Activated T-cell treated with anti-CD3 and anti-CD28 coated beads, Interleukin-2, amount 50 U/mL, for 4 hours (primary cell): ENCODE measurements around the gene AK8. TPM values are rescaled to one million over a fixed set of nuclear protein-coding genes. Genes with fewer than 3 reads are reported as not detected.

ENCODE experiments used
- ATAC-seq, 2 donors: fragments of 200-7000 bp; cut with Tn5 transposase; one replicate each; pipeline ENCODE4 v1.10.0; 2021
- DNase-seq: peaks from one replicate; pipeline ENCODE4 v3.0.0-alpha.2; 2020
- H3K27me3 Mint-ChIP-seq: one replicate; pipeline ENCODE4 v1.8.0; 2021; ENCODE audit warnings: low read depth, mixed read lengths
- H3K36me3 Mint-ChIP-seq: one replicate; pipeline ENCODE4 v1.8.0; 2022; ENCODE audit warnings: mixed read lengths; ENCODE audit not compliant: insufficient read depth
- H3K4me1 Mint-ChIP-seq: one replicate; pipeline ENCODE4 v1.8.0; 2021; ENCODE audit warnings: low read depth, mixed read lengths
- H3K4me3 Mint-ChIP-seq: one replicate; pipeline ENCODE4 v1.8.0; 2021; ENCODE audit warnings: mild to moderate bottlenecking, moderate library complexity, mixed read lengths
- H3K9me3 Mint-ChIP-seq: one replicate; pipeline ENCODE4 v1.8.0; 2021; ENCODE audit warnings: mixed read lengths
- total RNA-seq, 3 donors: library from RNA; stranded (reverse); gene quantifications; one replicate each; pipeline ENCODE4 v1.2.1, GENCODE V29; 2021

Gene AK8
- total RNA-seq, 3 donors from 2014 or later, result not detected

- Mint-ChIP-seq H3K4me1 (no peaks in the 10 kb centered on the region), H3K9me3 (no peaks in the 10 kb centered on the region), H3K27me3 (peaks cover 19% of the 10 kb centered on the region), H3K4me3 (no peak overlapping the region), H3K36me3 (no peaks in the 10 kb centered on the region)
- ATAC-seq (no peak), DNase-seq (no peak)
These were observed 121.1 kb downstream of the AK8 start for GRCh38 chr9:132757016-132757415.

- H3K36me3 Mint-ChIP-seq, result no peaks in the 10 kb centered on the region
- no peaks in the 10 kb centered on the region for H3K9me3 Mint-ChIP-seq
- H3K4me3 Mint-ChIP-seq, result no peak overlapping the region
- peaks cover 19% of the 10 kb centered on the region for H3K27me3 Mint-ChIP-seq
- ATAC-seq (no peak), DNase-seq (no peak)
- no peaks in the 10 kb centered on the region for H3K4me1 Mint-ChIP-seq
These were observed 121.8 kb downstream of the AK8 start for GRCh38 chr9:132756214-132756845.

GRCh38 chr9:132755096-132755495 is 123.0 kb downstream of the AK8 start:
- H3K27me3 Mint-ChIP-seq, result peaks cover 15% of the 10 kb centered on the region
- no peak for ATAC-seq
- no peak for DNase-seq
- no peaks in the 10 kb centered on the region for H3K9me3 Mint-ChIP-seq
- no peak overlapping the region for H3K4me3 Mint-ChIP-seq
- H3K4me1 Mint-ChIP-seq, result no peaks in the 10 kb centered on the region
- no peaks in the 10 kb centered on the region for H3K36me3 Mint-ChIP-seq

GRCh38 chr9:132754236-132754635 is 123.8 kb downstream of the AK8 start:
- Mint-ChIP-seq H3K4me3 (no peak overlapping the region), H3K4me1 (no peaks in the 10 kb centered on the region)
- no peak for ATAC-seq

GRCh38 chr9:132753593-132753880 is 124.5 kb downstream of the AK8 start:
- H3K9me3 Mint-ChIP-seq, result no peaks in the 10 kb centered on the region
- no peak overlapping the region for H3K4me3 Mint-ChIP-seq
- peaks cover 13% of the 10 kb centered on the region for H3K27me3 Mint-ChIP-seq
- DNase-seq (no peak), ATAC-seq (no peak)
- no peaks in the 10 kb centered on the region for H3K36me3 Mint-ChIP-seq
- H3K4me1 Mint-ChIP-seq, result no peaks in the 10 kb centered on the region

More at GRCh38 chr9:132754236-132754635, 123.8 kb downstream of the AK8 start:
- DNase-seq, result no peak
- Mint-ChIP-seq H3K36me3 (no peaks in the 10 kb centered on the region), H3K27me3 (peaks cover 14% of the 10 kb centered on the region), H3K9me3 (no peaks in the 10 kb centered on the region)

GRCh38 chr9:132752877-132753592 is 125.0 kb downstream of the AK8 start:
- Mint-ChIP-seq H3K27me3 (peaks cover 12% of the 10 kb centered on the region), H3K4me3 (no peak overlapping the region), H3K4me1 (no peaks in the 10 kb centered on the region), H3K36me3 (no peaks in the 10 kb centered on the region), H3K9me3 (no peaks in the 10 kb centered on the region)
- ATAC-seq, result no peak
- DNase-seq, result no peak

GRCh38 chr9:132750668-132751067 is 127.4 kb downstream of the AK8 start:
- ATAC-seq, result no peak
- Mint-ChIP-seq H3K4me1 (no peaks in the 10 kb centered on the region), H3K36me3 (no peaks in the 10 kb centered on the region), H3K27me3 (peaks cover 12% of the 10 kb centered on the region), H3K4me3 (no peak overlapping the region), H3K9me3 (no peaks in the 10 kb centered on the region)
- DNase-seq, result no peak

- no peak for ATAC-seq
- DNase-seq, result no peak
- Mint-ChIP-seq H3K4me3 (no peak overlapping the region), H3K27me3 (peaks cover 20% of the 10 kb centered on the region), H3K36me3 (no peaks in the 10 kb centered on the region), H3K4me1 (peaks cover 3% of the 10 kb centered on the region), H3K9me3 (no peaks in the 10 kb centered on the region)
These were observed 128.8 kb downstream of the AK8 start for GRCh38 chr9:132749306-132749705.

GRCh38 chr9:132748450-132748849 is 129.6 kb downstream of the AK8 start:
- Mint-ChIP-seq H3K9me3 (no peaks in the 10 kb centered on the region), H3K4me1 (peaks cover 3% of the 10 kb centered on the region), H3K27me3 (peaks cover 29% of the 10 kb centered on the region), H3K36me3 (no peaks in the 10 kb centered on the region), H3K4me3 (no peak overlapping the region)
- DNase-seq (no peak), ATAC-seq (no peak)

GRCh38 chr9:132745756-132746709 is 132.1 kb downstream of the AK8 start:
- H3K4me3 Mint-ChIP-seq, result no peak overlapping the region
- peaks cover 3% of the 10 kb centered on the region for H3K4me1 Mint-ChIP-seq
- ATAC-seq, result no peak
- H3K27me3 Mint-ChIP-seq, result peaks cover 49% of the 10 kb centered on the region
- no peaks in the 10 kb centered on the region for H3K9me3 Mint-ChIP-seq
- no peak for DNase-seq
- no peaks in the 10 kb centered on the region for H3K36me3 Mint-ChIP-seq

GRCh38 chr9:132744881-132745755 is 133.0 kb downstream of the AK8 start:
- Mint-ChIP-seq H3K27me3 (peaks cover 49% of the 10 kb centered on the region), H3K9me3 (no peaks in the 10 kb centered on the region), H3K36me3 (no peaks in the 10 kb centered on the region), H3K4me1 (peaks cover 3% of the 10 kb centered on the region), H3K4me3 (no peak overlapping the region)
- DNase-seq (no peak), ATAC-seq (no peak)

GRCh38 chr9:132743931-132744479 is 134.1 kb downstream of the AK8 start:
- Mint-ChIP-seq H3K4me3 (no peak overlapping the region), H3K36me3 (no peaks in the 10 kb centered on the region), H3K4me1 (peaks cover 3% of the 10 kb centered on the region), H3K27me3 (peaks cover 47% of the 10 kb centered on the region), H3K9me3 (no peaks in the 10 kb centered on the region)
- DNase-seq (no peak), ATAC-seq (no peak)

GRCh38 chr9:132742821-132743311 is 135.2 kb downstream of the AK8 start:
- DNase-seq (no peak), ATAC-seq (no peak)
- no peak overlapping the region for H3K4me3 Mint-ChIP-seq
- peaks cover 47% of the 10 kb centered on the region for H3K27me3 Mint-ChIP-seq
- no peaks in the 10 kb centered on the region for H3K9me3 Mint-ChIP-seq
- H3K36me3 Mint-ChIP-seq, result no peaks in the 10 kb centered on the region
- H3K4me1 Mint-ChIP-seq, result peaks cover 3% of the 10 kb centered on the region
